WERI-Rb-1 (cell line): ENCODE measurements around the gene TAB2.

Experiments used
- DNase-seq: peaks from one replicate; pipeline ENCODE4 v3.0.0-alpha.2; 2020
- H3K27ac ChIP-seq: fragments of 250-450 bp; sonication (Bioruptor Pico); 2 replicates; pipeline ENCODE4 v1.5.1; 2020; ENCODE audit warnings: mild to moderate bottlenecking, moderate library complexity
- H3K27me3 ChIP-seq: fragments of 250-450 bp; sonication (Bioruptor Pico); 2 replicates; pipeline ENCODE4 v1.5.1; 2021; ENCODE audit warnings: mild to moderate bottlenecking, low read depth, moderate library complexity; ENCODE audit not compliant: insufficient read depth, severe bottlenecking
- H3K36me3 ChIP-seq: fragments of 250-450 bp; sonication (Bioruptor Pico); 2 replicates; pipeline ENCODE4 v1.5.1; 2020; ENCODE audit warnings: mild to moderate bottlenecking, moderate library complexity
- H3K4me3 ChIP-seq: 2 replicates; pipeline ENCODE4 v1.5.1; 2011; ENCODE audit warnings: low read depth, mild to moderate bottlenecking, control low read depth, low read length
- H3K9me3 ChIP-seq: fragments of 250-450 bp; sonication (Bioruptor Pico); 2 replicates; pipeline ENCODE4 v1.5.1; 2021; ENCODE audit warnings: mild to moderate bottlenecking, moderate library complexity; ENCODE audit not compliant: severe bottlenecking
- TF ChIP-seq, protein P1 (sequence below): IDR thresholded peaks from 2 replicates; pipeline ENCODE4 v1.5.1; 2011; ENCODE audit warnings: low read depth, mild to moderate bottlenecking, control low read depth, inconsistent platforms, low read length

TAB2 gene

DNA sequence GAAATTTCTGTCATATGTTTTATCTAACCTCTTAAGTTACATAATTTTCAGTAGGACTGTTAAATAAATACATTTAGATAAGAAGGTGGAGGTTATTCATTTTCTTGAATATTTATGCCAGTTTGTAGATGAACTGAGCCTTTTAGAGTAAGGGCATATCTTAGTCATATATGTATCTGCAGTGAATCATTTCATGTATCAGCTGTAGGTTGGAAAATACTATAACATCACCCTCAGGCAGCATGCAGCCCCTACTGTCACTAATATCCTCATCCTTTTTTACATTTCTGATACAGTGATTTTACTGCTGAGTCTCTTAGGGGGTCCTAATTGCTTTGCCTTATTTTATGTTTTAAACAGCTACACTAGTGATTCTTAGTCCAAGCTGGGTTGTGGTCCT is 63.0 kb downstream of the TAB2 start:
- no peak for DNase-seq
- H3K36me3 ChIP-seq: peaks cover 45% of the 10 kb centered on the region
- TF ChIP-seq, protein P1, sequence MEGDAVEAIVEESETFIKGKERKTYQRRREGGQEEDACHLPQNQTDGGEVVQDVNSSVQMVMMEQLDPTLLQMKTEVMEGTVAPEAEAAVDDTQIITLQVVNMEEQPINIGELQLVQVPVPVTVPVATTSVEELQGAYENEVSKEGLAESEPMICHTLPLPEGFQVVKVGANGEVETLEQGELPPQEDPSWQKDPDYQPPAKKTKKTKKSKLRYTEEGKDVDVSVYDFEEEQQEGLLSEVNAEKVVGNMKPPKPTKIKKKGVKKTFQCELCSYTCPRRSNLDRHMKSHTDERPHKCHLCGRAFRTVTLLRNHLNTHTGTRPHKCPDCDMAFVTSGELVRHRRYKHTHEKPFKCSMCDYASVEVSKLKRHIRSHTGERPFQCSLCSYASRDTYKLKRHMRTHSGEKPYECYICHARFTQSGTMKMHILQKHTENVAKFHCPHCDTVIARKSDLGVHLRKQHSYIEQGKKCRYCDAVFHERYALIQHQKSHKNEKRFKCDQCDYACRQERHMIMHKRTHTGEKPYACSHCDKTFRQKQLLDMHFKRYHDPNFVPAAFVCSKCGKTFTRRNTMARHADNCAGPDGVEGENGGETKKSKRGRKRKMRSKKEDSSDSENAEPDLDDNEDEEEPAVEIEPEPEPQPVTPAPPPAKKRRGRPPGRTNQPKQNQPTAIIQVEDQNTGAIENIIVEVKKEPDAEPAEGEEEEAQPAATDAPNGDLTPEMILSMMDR: no peak
- H3K27me3 ChIP-seq: no peaks in the 10 kb centered on the region
- H3K9me3 ChIP-seq: no peaks in the 10 kb centered on the region
- no peak overlapping the region for H3K4me3 ChIP-seq
- H3K27ac ChIP-seq: no peak overlapping the region

GRCh38 chr6:149383371-149383770 is 65.9 kb downstream of the TAB2 start:
- Histone ChIP-seq H3K27ac (no peak overlapping the region), H3K27me3 (no peaks in the 10 kb centered on the region), H3K36me3 (peaks cover 40% of the 10 kb centered on the region), H3K4me3 (no peak overlapping the region), H3K9me3 (no peaks in the 10 kb centered on the region)
- DNase-seq: no peak
- TF ChIP-seq, protein P1: no peak

GRCh38 chr6:149384464-149384863 is 67.0 kb downstream of the TAB2 start:
- Histone ChIP-seq H3K27me3 (no peaks in the 10 kb centered on the region), H3K4me3 (no peak overlapping the region), H3K9me3 (no peaks in the 10 kb centered on the region), H3K27ac (no peak overlapping the region), H3K36me3 (peaks cover 30% of the 10 kb centered on the region)
- TF ChIP-seq, protein P1: no peak
- no peak for DNase-seq

DNA sequence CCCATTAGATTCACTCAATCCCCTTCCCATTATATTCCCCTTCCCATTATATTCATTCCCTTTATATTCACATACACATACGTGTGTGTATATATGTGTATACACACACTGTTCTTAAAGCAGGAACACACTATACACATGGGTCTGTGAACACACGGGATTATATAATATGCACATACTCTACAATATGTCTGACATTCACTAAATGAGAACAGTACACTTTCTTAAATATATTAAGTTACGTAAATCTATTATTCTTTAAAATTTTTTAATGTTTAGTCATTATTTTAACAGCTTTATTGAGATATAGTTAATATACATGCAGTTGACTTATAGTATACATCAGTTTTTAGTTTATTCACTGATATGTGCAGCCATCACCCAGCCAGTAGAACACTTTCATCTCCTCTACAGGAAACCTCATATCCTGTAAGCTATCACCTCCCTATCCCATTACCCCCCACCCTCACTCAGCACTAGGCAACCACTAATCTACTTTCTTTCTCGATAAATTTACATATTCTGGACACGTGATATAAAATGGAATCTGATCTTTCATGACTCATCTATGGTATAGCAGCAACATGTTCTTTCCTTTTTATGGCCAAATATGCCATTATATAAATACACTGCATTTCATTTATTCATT is 68.6 kb downstream of the TAB2 start:
- Histone ChIP-seq H3K27ac (no peak overlapping the region), H3K27me3 (no peaks in the 10 kb centered on the region), H3K36me3 (peaks cover 18% of the 10 kb centered on the region), H3K4me3 (no peak overlapping the region), H3K9me3 (no peaks in the 10 kb centered on the region)
- no peak for DNase-seq
- TF ChIP-seq, protein P1: no peak

DNA sequence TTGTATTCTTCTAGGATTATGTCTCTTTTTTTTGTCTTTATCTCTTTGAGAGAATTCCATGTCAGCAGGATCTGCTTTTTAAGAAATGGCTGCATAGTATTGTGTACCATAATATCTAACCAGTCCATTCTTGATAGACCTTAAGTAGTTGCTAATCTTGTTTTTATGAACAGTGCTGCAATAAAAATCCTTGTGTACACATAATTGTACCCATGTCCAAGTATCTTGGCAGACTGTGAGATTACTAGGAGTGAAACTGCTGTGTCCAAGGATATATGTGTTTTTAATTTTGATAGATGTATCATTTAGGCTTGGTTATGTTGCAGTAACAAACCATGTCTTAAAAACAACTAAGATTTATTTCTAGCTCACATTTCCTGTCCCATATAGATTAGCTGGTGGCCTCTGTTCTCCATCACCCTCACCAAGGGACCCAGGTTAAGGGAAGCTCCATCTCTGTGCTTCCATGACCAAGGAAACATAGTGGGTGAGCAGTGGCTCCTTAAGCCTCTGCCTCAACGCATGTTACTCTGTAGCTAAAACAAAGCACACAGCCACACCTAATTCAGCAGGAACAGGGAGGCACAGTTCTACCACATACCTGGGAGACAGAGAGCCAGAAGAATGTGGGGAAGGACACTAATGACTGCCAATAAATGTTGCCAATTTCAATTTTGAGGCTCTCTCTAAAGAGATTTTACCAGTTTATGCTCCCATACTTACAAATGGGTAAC is 70.4 kb downstream of the TAB2 start:
- TF ChIP-seq, protein P1: no peak
- Histone ChIP-seq H3K4me3 (no peak overlapping the region), H3K36me3 (peaks cover 11% of the 10 kb centered on the region), H3K27me3 (no peaks in the 10 kb centered on the region), H3K9me3 (no peaks in the 10 kb centered on the region), H3K27ac (no peak overlapping the region)
- no peak for DNase-seq
